ENCODE results near the gene SWSAP1.

The SWSAP1 gene

GRCh38 chr19:11410682-11411081 is 36.2 kb downstream of the SWSAP1 start:
- no peak for DNase-seq (ENCODE audit: low spot score)

DNA sequence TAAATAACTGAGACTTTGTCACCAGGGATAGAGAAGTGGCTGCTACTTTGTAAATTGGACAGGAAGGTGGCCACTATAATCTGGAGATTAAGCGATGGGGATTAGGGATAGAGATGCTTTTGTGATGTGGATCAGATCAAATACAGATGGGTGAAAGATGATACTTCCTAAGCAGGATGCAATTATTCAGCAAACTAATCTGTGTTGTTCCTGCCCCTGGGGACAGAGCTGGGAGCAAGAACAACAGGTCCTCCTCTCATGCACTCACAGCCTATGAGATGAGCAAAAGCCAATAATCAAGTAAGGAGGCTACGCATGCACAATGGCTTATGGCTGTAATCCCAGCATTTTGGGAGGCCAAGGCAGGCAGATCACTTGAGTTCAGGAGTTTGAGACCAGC is 40.1 kb downstream of the SWSAP1 start:
- no peak for DNase-seq (ENCODE audit: low spot score)

GRCh38 chr19:11416346-11417052 is 42.0 kb downstream of the SWSAP1 start:
- no peak for DNase-seq (ENCODE audit: low spot score)

DNA sequence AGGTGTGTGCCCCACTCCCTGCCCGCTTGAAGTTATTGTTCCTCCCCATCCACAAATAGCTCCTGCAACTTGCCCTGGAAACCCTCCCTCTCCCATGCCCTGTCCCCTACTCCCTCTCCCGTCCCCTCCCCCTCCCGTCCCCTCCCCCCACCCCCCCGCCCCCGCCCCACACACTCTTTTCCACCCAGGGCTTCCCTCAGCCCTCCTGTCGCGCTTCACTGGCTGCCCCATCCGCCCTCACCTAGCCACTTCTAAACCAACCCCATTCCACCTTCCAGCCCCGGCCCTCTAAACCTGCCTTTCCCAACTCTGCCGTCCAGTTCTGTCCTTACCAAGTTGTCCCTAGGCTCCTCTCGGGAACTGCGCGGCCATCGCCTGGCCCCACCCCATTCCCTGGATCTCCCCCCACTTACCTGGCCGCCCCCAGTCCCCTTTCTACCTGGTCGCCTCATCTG is 43.7 kb downstream of the SWSAP1 start:
- no peak for DNase-seq (ENCODE audit: low spot score)

DNA sequence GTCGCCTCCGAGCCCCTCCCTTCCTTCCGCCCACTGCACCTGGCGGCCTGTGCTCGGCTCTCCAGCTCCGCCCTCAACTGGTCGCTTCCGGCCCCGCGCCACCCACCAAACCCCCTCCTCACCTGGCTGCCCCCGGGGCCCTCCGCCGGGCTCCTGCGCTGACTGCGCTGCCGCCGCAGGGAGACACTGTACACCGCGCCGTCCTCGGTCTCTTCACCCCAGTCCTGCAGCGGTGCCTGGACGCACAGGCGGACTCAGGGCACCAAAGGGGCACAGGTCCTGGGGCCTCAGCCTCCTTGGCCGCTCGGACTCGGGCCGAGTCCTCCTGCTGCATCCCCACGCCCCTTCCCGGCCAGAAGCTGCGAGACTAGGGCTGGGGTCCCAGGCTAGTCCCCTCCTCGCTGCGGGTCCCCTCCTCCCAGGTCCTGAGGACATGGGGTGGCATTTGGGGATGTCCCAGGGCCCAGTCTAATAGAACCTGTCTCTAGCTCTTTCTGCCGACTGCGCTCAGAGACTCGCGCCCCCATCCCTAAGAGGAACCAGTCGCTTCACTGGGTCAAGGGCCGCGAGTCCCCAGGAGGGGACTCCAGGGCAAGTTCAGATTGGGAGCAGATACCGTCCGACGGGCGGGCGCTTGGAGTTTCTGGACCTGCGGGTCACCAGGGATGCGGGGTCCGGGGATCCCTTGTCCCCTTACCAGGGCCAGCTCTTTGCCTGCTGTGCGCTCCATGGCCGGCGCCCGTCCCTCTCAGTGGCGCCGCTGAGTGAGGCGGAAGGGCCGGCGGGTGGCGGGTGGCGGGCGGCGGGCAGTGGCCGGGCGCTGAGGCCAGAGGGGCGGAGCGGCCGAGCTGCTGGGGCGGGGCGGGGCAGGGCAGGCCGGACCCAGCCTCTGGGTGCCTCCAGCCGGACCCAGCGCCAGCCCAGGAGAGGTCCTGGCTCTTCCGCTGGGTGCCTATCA is 44.4 kb downstream of the SWSAP1 start, which contains the start of gene RGL3:
RGL3 (minus strand) TSS at position 766 of the 958 bp plus-strand sequence; CDS start at position 730, 36 bp downstream.
- peak; percentile 40 for DNase-seq (ENCODE audit: low spot score)

DNA sequence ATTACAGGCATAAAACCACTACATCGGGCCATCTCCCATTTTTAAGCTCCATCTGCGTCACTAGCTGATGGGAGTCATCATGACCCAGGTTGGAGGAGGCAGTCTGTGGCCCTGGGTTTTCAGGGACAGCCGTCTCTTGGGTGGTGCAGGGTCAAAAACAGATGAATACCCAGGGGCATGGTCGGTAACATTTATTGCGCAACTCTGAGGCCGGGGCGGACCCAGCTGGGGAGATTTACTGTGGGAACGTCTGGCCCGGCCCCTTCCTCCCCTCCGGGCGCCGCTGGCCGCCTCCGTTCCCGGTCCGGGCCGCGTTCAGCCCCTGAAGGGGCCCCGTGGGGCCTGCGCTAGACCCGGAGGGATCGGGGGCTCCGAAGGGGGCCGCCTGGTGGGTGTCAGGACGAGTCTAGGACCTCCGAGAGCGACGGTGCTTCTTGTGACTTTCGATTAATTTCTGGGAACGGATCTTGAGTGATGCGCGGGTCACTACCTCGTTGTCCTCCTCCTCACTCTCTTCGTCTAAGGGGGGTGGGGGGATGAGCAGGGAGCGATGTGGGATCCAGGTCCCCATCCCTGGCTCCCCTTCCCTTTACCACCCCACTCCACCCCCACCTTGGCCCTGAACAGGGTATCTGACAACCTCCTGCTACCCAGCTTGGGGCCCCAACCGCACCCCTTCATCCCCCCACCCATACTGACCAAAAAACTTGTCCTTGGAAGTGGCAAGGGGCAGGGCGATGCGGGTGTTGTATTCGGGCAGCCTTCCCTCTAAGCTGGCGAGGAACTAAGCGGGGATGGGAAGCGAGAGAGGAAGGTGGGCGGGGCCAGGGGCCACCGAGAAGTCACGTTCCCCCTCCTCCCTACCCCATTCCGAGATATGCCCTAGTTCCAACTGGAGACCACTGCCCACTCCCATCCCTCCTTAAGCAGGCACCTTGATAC is 46.2 kb downstream of the SWSAP1 start:
- peak; percentile 28 for DNase-seq (ENCODE audit: low spot score)

DNA sequence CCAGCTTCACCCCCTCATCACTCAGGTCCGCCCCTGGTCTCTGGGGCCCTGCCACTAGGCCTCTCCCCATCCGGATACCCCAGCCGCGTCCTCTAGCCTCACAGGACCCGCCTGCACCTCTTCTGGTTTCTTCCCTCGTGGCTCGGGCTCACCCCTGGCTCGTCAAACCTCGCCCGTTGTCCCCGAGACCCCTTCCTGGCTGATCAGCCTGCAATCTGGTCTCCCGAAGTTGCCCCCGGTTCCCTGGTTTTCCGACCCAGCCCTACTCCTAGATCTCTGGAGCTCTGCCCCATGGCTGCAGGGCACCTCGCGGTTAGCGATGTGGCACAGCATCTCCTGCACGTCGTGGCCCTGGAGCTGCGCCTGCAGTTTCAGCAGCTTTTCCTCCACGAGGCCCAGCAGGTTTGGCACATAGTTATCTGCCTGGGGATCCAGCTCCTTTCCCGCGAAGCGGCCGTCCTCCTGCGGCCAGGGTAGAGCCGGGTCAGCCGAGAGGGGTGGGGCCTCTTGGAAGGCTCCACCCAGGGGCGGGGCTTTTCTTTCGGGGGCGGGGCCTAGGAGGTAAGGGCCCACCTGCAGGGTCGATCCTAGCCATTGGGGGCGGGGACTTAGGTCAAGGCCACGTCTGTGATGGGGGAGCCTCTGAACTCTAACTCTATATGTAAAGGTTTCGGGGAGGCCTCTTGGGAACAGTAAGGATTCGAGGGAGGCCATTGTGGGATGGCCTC is 47.1 kb downstream of the SWSAP1 start:
- no peak for DNase-seq (ENCODE audit: low spot score)

DNA sequence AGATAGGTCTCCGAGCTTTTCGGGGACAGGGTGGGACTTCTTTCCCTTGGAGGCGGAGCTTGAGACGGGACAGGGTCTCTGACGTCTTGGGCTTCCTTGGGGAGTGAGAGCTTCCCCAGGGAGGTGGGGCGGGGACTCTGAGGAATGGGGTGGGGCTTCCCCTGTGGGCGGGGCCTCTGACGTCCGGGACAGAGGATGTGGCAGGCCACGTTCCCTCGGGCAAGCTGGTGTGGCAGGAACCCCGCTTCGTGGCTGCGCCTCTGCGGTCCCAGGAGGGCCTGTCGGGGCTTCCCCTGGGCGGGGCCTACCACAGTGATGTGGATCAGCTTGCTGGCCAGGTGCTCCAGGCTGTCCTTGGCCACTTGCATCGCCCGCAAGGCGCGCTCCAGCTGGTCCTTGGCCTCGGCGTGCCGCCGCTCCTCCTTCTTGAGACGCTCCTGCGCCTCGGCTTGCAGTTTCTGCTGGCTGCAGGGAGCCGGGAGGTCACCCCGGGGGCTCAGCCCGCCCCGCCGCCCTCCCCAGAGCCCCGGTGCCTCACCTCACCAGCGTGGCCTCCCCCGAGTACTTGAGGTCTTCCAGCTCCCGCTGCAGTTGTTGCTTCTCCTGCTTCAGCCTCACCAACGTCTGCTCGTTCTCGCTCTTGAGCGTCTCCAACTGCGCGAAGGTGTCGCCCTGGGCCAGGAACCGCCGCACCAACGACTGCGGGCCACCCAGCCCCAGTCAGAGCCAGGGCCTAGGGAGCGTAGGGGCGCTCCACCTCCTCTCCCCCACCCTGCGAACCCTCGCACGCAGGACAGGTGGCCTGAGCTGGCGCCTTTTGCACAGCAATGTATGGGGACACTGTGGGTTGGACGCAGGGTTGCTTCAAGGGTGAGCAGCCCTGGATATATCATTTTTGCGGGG is 47.9 kb downstream of the SWSAP1 start:
- DNase-seq (ENCODE audit: low spot score): peak; percentile 71

GRCh38 chr19:11423164-11423790 is 48.8 kb downstream of the SWSAP1 start:
- DNase-seq (ENCODE audit: low spot score): no peak

DNA sequence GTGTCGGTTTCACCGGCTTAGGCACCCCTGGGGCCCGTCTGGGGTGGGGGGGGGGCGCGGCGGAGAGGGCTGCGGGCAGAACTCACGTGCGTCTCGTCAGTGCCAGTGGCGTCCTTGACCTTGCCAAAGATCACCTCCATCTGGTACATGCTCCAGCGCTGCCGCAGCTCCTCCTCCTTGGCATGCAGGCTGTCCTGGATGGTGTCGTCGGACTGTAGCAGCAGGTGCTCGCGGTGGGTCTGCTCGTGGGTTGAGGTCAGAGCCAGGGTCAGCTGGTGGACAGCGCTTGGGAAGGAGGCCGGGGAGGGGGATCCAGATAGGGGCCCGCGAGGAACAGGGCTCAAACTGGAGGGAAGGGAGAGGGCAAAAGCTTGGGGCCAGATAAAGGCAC is 49.3 kb downstream of the SWSAP1 start:
- no peak for DNase-seq (ENCODE audit: low spot score)
